Nephron progenitor cell (in vitro differentiated cells): Measurements from ENCODE around the gene PRKCA.
"Not testable (repeated sequence)": the region's sequence is repeated elsewhere in the genome, so short reads cannot be mapped to it uniquely, and the experiment has no call there.

Experiments
- DNase-seq: peaks from one replicate; pipeline ENCODE4 v3.0.0; 2021
- H3K27ac Mint-ChIP-seq: 2 replicates; pipeline ENCODE4 v1.8.0; 2021; ENCODE audit warnings: mild to moderate bottlenecking, moderate library complexity, mixed read lengths
- H3K27me3 Mint-ChIP-seq: 2 replicates; pipeline ENCODE4 v1.8.0; 2021; ENCODE audit warnings: mild to moderate bottlenecking, low read depth, mixed read lengths; ENCODE audit not compliant: poor library complexity
- H3K36me3 Mint-ChIP-seq: 2 replicates; pipeline ENCODE4 v1.8.0; 2021; ENCODE audit warnings: low read depth, mixed read lengths
- H3K4me1 Mint-ChIP-seq: 2 replicates; pipeline ENCODE4 v1.8.0; 2021; ENCODE audit warnings: mixed read lengths
- H3K4me3 Mint-ChIP-seq: 2 replicates; pipeline ENCODE4 v1.8.0; 2021; ENCODE audit warnings: mild to moderate bottlenecking, moderate library complexity, mixed read lengths
- H3K9me3 Mint-ChIP-seq: 2 replicates; pipeline ENCODE4 v1.8.0; 2021; ENCODE audit warnings: mild to moderate bottlenecking, moderate library complexity, mixed read lengths
- TF ChIP-seq, protein P1 (sequence below): fragments of 200-600 bp; sonication (generic); IDR thresholded peaks from 2 replicates; pipeline ENCODE4 v1.5.0; 2021; ENCODE audit warnings: antibody characterized with exemption

Gene PRKCA

DNA sequence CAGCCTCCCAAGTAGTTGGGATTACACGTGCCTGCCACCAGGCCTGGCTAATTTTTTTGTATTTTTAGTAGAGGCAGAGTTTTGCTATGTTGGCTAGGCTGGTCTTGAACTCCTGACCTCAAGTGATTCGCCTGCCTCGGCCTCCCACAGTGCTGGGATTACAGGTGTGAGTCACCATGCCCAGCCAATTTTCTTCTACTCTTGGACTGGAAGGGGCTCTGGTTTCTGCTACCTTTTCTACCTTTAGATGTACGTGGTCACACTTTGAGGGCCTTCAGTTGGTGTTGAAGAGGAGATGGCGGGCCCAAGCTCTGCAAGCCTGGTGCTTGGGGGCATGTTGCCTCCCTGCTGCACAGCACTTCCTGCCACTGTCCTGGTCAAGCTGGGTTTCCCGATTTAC, 173.6 kb downstream of the PRKCA start:
- Mint-ChIP-seq H3K9me3 (peaks cover 4% of the 10 kb centered on the region), H3K36me3 (no peaks in the 10 kb centered on the region), H3K4me1 (peaks cover 27% of the 10 kb centered on the region), H3K27ac (no peak overlapping the region), H3K4me3 (no peak overlapping the region), H3K27me3 (peaks cover 8% of the 10 kb centered on the region)
- no peak for DNase-seq
- TF ChIP-seq, protein P1, sequence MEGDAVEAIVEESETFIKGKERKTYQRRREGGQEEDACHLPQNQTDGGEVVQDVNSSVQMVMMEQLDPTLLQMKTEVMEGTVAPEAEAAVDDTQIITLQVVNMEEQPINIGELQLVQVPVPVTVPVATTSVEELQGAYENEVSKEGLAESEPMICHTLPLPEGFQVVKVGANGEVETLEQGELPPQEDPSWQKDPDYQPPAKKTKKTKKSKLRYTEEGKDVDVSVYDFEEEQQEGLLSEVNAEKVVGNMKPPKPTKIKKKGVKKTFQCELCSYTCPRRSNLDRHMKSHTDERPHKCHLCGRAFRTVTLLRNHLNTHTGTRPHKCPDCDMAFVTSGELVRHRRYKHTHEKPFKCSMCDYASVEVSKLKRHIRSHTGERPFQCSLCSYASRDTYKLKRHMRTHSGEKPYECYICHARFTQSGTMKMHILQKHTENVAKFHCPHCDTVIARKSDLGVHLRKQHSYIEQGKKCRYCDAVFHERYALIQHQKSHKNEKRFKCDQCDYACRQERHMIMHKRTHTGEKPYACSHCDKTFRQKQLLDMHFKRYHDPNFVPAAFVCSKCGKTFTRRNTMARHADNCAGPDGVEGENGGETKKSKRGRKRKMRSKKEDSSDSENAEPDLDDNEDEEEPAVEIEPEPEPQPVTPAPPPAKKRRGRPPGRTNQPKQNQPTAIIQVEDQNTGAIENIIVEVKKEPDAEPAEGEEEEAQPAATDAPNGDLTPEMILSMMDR, result no peak

DNA sequence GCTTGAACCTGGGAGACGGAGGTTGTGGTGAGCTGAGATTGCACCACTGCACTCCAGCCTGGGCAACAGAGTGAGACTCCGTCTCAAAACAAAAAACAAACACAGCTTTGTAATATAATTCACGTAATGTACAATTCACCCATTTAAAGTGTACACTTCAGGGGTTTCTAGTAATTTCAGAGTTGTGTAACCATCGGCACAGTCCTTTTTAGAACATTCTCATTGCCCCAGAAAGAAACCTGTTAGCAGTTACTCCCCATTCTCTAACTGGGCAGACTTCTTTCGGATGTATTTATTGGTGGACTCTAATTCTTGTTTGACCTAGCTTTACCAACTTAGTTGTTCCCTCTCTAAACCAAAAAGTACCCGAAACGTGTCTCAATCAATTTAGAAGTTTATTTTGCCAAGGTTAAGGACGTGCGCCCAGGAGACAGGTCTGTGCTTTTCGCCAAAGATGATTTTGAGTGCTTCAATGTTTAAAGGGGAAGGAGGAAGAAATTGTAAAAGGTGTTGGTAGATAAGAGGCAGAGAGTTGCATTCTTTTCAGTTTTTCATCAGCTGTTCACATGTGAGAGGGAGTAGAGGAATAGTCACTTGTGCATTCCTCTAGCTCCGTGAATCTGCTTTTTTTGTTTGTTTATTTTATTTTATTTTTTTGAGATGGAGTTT, 175.3 kb downstream of the PRKCA start:
- no peak for DNase-seq
- Mint-ChIP-seq H3K27ac (no peak overlapping the region), H3K9me3 (peaks cover 4% of the 10 kb centered on the region), H3K4me3 (no peak overlapping the region), H3K36me3 (no peaks in the 10 kb centered on the region), H3K27me3 (peaks cover 8% of the 10 kb centered on the region), H3K4me1 (peaks cover 18% of the 10 kb centered on the region)
- TF ChIP-seq, protein P1, result no peak

DNA sequence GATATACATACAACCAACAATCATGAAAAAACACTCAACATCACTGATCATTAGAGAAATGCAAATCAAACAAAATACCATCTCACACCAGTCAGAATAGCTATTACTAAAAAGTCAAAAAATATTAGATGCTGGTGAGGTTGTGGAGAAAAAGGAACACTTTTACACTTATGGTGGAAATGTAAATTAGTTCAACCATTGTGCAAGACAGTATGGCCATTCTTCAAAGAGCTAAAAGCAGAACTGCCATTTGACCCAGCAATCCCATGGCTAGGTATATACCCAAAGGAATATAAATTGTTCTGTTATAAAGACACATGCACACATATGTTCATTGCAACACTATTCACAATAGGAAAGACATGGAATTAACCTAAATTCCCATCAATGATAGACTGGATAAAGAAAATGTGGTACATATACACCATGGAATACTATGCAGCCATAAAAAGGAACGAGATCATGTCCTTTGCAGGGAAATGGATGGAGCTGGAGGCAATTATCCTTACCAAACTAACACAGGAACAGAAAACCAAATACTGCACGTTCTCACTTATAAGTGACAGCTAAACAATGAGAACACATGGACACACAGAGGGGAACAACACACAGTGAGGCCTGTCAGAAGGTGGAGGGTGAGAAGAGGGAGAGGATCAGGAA, 176.9 kb downstream of the PRKCA start:
- H3K9me3 Mint-ChIP-seq, DNase-seq, H3K27ac Mint-ChIP-seq, H3K27me3 Mint-ChIP-seq, H3K36me3 Mint-ChIP-seq, H3K4me3 Mint-ChIP-seq: not testable (repeated sequence)
- peaks cover 21% of the 10 kb centered on the region for H3K4me1 Mint-ChIP-seq

DNA sequence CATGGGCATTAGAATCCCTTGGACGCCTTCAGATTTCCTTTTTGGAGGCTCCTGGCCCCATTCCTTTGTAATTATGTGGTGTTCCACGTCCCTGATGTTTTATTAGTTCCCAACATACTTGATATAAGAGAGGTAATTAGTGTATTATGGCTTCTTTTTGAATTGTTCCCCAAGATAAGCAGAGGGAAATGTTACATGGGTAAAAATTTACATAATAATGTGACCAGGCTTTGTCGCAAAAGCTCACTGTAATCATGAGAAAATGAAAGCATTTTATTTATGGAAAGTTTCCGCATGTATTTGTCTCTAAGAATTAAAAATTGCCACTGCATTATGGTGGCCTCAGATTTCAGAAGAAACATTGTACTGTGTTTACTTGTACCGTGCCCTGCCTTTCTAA, 177.8 kb downstream of the PRKCA start:
- Mint-ChIP-seq H3K27ac (no peak overlapping the region), H3K4me1 (peaks cover 19% of the 10 kb centered on the region), H3K4me3 (no peak overlapping the region), H3K36me3 (no peaks in the 10 kb centered on the region), H3K9me3 (peaks cover 4% of the 10 kb centered on the region), H3K27me3 (peaks cover 4% of the 10 kb centered on the region)
- no peak for DNase-seq
- TF ChIP-seq, protein P1, result no peak

DNA sequence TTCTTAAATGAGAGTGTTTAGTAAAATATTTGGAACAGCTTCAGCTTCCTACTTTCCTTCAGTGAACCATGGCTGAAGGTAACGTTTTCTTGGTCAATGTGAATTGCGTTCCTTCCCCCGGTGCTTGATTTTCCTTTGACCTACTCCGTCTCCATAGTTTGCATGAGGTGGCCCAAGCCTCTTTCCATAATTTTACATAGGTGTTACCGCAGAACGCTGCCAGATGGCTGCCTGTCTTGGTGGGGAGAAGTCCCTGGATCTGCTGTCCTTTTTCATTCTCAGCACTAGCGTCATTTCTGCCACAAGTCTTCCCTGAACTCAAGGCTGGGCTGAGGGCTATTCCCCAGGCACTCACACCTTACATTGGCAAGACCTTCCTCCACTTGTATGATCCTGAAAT, 178.4 kb downstream of the PRKCA start:
- Mint-ChIP-seq H3K27ac (no peak overlapping the region), H3K4me3 (no peak overlapping the region), H3K9me3 (peaks cover 4% of the 10 kb centered on the region), H3K27me3 (peaks cover 4% of the 10 kb centered on the region), H3K4me1 (peaks cover 21% of the 10 kb centered on the region), H3K36me3 (no peaks in the 10 kb centered on the region)
- DNase-seq, result no peak
- TF ChIP-seq, protein P1, result no peak

DNA sequence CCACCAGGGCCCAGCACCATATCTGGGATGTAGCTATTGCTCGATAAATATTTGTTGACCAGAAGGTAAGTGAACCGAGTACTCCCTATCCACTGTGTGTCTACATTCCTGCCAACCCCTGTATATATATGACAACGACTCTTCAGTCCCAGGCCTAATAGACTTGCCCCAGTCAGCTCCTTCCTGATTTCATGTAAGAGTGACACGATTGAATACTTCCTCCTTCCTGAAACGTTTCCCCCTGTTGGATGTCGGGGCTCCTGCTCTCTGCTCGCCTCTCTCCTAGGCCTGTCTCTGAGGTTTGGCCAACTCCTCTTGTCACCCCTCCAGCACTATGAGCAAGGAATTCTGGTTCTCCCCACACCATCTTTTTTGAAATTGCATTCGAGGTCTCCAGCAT, 178.9 kb downstream of the PRKCA start:
- TF ChIP-seq, protein P1, result no peak
- H3K27me3 Mint-ChIP-seq, result peaks cover 4% of the 10 kb centered on the region
- no peaks in the 10 kb centered on the region for H3K36me3 Mint-ChIP-seq
- H3K4me3 Mint-ChIP-seq, result no peak overlapping the region
- DNase-seq, result no peak
- no peak overlapping the region for H3K27ac Mint-ChIP-seq
- H3K4me1 Mint-ChIP-seq, result peaks cover 21% of the 10 kb centered on the region
- peaks cover 4% of the 10 kb centered on the region for H3K9me3 Mint-ChIP-seq
